Measurements from ENCODE around the gene SNTN. TPM values are rescaled to one million over a fixed set of nuclear protein-coding genes. Genes with fewer than 3 reads are reported as not detected.

Gene SNTN
- not detected in 3 replicates for total RNA-seq
- long read RNA-seq: 0 reads

- no peak within 1 kb of the TSS for H3K27ac Mint-ChIP-seq (ENCODE audit: unreplicated experiment)
- peaks cover 9% of the 10 kb centered on the region for H3K9me3 Mint-ChIP-seq (ENCODE audit: low read depth)
- no peaks in the 10 kb centered on the region for H3K36me3 Mint-ChIP-seq (ENCODE audit: low read depth)
- peaks cover 5% of the 10 kb centered on the region for H3K27me3 Mint-ChIP-seq (ENCODE audit: low read depth)
- DNase-seq (ENCODE audit: low spot score): no peak
- TF ChIP-seq CTCF (IDR thresholded peaks at IDR 0.05): no peak
- peaks cover 20% of the 10 kb centered on the region for H3K4me1 Mint-ChIP-seq (ENCODE audit: low read depth)
- no peak within 1 kb of the TSS for H3K4me3 Mint-ChIP-seq (ENCODE audit: unreplicated experiment)
Measured at GRCh38 chr3:63652066-63652725, at the start of gene SNTN. SNTN (plus strand) TSS chr3:63652675; CDS start chr3:63652688, 13 bp downstream.

GRCh38 chr3:63607716-63608115, 44.8 kb upstream of the SNTN start:
- H3K27me3 Mint-ChIP-seq (ENCODE audit: low read depth): peaks cover 19% of the 10 kb centered on the region
- TF ChIP-seq CTCF (IDR thresholded peaks at IDR 0.05): no peak

DNA sequence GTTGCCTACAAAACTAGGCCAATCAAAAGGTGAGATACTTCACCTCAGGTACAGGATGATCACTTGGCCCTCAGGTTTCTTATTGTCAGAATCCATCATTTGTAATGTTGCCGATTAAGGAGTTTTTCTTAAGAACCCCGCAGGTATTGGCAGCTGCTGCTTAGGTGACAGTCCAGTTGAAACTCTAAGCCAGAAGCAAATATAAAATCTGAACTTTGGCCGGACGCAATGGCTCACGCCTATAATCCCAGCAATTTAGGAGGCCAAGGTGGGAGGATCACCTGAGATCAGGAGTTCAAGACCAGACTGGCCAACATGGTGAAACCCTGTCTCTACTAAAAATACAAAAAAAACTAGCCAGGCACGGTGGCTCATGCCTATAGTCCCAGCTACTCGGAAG, 43.1 kb upstream of the SNTN start:
- Mint-ChIP-seq H3K27me3 (ENCODE audit: low read depth) (peaks cover 9% of the 10 kb centered on the region), H3K4me1 (ENCODE audit: low read depth) (no peaks in the 10 kb centered on the region), H3K36me3 (ENCODE audit: low read depth) (no peaks in the 10 kb centered on the region), H3K4me3 (ENCODE audit: unreplicated experiment) (no peak overlapping the region), H3K27ac (ENCODE audit: unreplicated experiment) (no peak overlapping the region), H3K9me3 (ENCODE audit: low read depth) (no peaks in the 10 kb centered on the region)
- DNase-seq (ENCODE audit: low spot score): no peak
- TF ChIP-seq CTCF (IDR thresholded peaks at IDR 0.05): no peak

More at GRCh38 chr3:63607716-63608115, 44.8 kb upstream of the SNTN start:
- no peak for DNase-seq (ENCODE audit: low spot score)
- H3K4me1 Mint-ChIP-seq (ENCODE audit: low read depth): no peaks in the 10 kb centered on the region
- H3K27ac Mint-ChIP-seq (ENCODE audit: unreplicated experiment): no peak overlapping the region
- H3K36me3 Mint-ChIP-seq (ENCODE audit: low read depth): no peaks in the 10 kb centered on the region
- H3K9me3 Mint-ChIP-seq (ENCODE audit: low read depth): no peaks in the 10 kb centered on the region
- no peak overlapping the region for H3K4me3 Mint-ChIP-seq (ENCODE audit: unreplicated experiment)

GRCh38 chr3:63609834-63610233, 42.6 kb upstream of the SNTN start:
- no peak for DNase-seq (ENCODE audit: low spot score)
- no peaks in the 10 kb centered on the region for H3K4me1 Mint-ChIP-seq (ENCODE audit: low read depth)
- H3K9me3 Mint-ChIP-seq (ENCODE audit: low read depth): no peaks in the 10 kb centered on the region
- no peak for TF ChIP-seq CTCF (IDR thresholded peaks at IDR 0.05)
- peaks cover 9% of the 10 kb centered on the region for H3K27me3 Mint-ChIP-seq (ENCODE audit: low read depth)
- H3K36me3 Mint-ChIP-seq (ENCODE audit: low read depth): no peaks in the 10 kb centered on the region
- no peak overlapping the region for H3K27ac Mint-ChIP-seq (ENCODE audit: unreplicated experiment)
- no peak overlapping the region for H3K4me3 Mint-ChIP-seq (ENCODE audit: unreplicated experiment)

- Mint-ChIP-seq H3K9me3 (ENCODE audit: low read depth) (no peaks in the 10 kb centered on the region), H3K27ac (ENCODE audit: unreplicated experiment) (no peak overlapping the region), H3K4me1 (ENCODE audit: low read depth) (no peaks in the 10 kb centered on the region), H3K4me3 (ENCODE audit: unreplicated experiment) (no peak overlapping the region), H3K36me3 (ENCODE audit: low read depth) (no peaks in the 10 kb centered on the region), H3K27me3 (ENCODE audit: low read depth) (peaks cover 6% of the 10 kb centered on the region)
- DNase-seq (ENCODE audit: low spot score): no peak
- no peak for TF ChIP-seq CTCF (IDR thresholded peaks at IDR 0.05)
Measured at GRCh38 chr3:63611382-63611781, 41.1 kb upstream of the SNTN start.

Data from chondrocyte (in vitro differentiated cells).